ENCODE measurements around the gene TBC1D9B.
"Not testable (repeated sequence)": the region's sequence is repeated elsewhere in the genome, so short reads cannot be mapped to it uniquely, and the experiment has no call there.

The TBC1D9B gene

GRCh38 chr5:179885491-179886090, 22.1 kb downstream of the TBC1D9B start:
- no peak for DNase-seq (ENCODE audit: low spot score)

- no peak for DNase-seq (ENCODE audit: low spot score)
Measured at GRCh38 chr5:179883163-179883562, 24.5 kb downstream of the TBC1D9B start.

GRCh38 chr5:179882338-179882737, 25.4 kb downstream of the TBC1D9B start:
- DNase-seq (ENCODE audit: low spot score): no peak

- DNase-seq (ENCODE audit: low spot score): no peak
Measured at GRCh38 chr5:179880848-179881590, 26.7 kb downstream of the TBC1D9B start.

- DNase-seq (ENCODE audit: low spot score): no peak
Measured at GRCh38 chr5:179880066-179880650, 27.5 kb downstream of the TBC1D9B start.

- no peak for DNase-seq (ENCODE audit: low spot score)
Measured at GRCh38 chr5:179879690-179880010, 28.0 kb downstream of the TBC1D9B start.

- DNase-seq (ENCODE audit: low spot score): no peak
Measured at GRCh38 chr5:179879003-179879689, 28.6 kb downstream of the TBC1D9B start.

- no peak for DNase-seq (ENCODE audit: low spot score)
Measured at GRCh38 chr5:179878222-179879002, 29.3 kb downstream of the TBC1D9B start.

- DNase-seq (ENCODE audit: low spot score): no peak
Measured at GRCh38 chr5:179876610-179876952, 31.1 kb downstream of the TBC1D9B start.

GRCh38 chr5:179875741-179876609, 31.7 kb downstream of the TBC1D9B start:
- no peak for DNase-seq (ENCODE audit: low spot score)

- no peak for DNase-seq (ENCODE audit: low spot score)
Measured at GRCh38 chr5:179874536-179875292, 33.0 kb downstream of the TBC1D9B start.

- DNase-seq (ENCODE audit: low spot score): no peak
Measured at GRCh38 chr5:179874136-179874535, 33.6 kb downstream of the TBC1D9B start.

- DNase-seq (ENCODE audit: low spot score): no peak
Measured at GRCh38 chr5:179873588-179874110, 34.0 kb downstream of the TBC1D9B start.

- DNase-seq (ENCODE audit: low spot score): no peak
Measured at GRCh38 chr5:179872828-179873575, 34.7 kb downstream of the TBC1D9B start.

GRCh38 chr5:179872055-179872827, 35.5 kb downstream of the TBC1D9B start:
- DNase-seq (ENCODE audit: low spot score): no peak

- not testable (repeated sequence) for DNase-seq (ENCODE audit: low spot score)
Measured at GRCh38 chr5:179871533-179871932, 36.2 kb downstream of the TBC1D9B start.

GRCh38 chr5:179870952-179871351, 36.7 kb downstream of the TBC1D9B start:
- no peak for DNase-seq (ENCODE audit: low spot score)

- DNase-seq (ENCODE audit: low spot score): no peak
Measured at GRCh38 chr5:179870403-179870903, 37.2 kb downstream of the TBC1D9B start.

Measured in COLO829 (cell line).